Renal pelvis (tissue), 4 donors: ENCODE measurements around the gene PRRG3. TPM values are rescaled to one million over a fixed set of nuclear protein-coding genes. Genes with fewer than 3 reads are reported as not detected.

Experiments
- DNase-seq: peaks from one replicate; pipeline ENCODE4 v3.0.0-alpha.2; 2013
- polyA plus RNA-seq, 3 donors: library from polyadenylated mRNA; unstranded; fragments of 120-200 nt; gene quantifications; one replicate each; pipeline ENCODE4 v1.2.1, GENCODE V29; 2013; ENCODE audit not compliant: insufficient read length in 3 of 3

PRRG3 gene
- polyA plus RNA-seq, 3 donors = 6.8 to 10.4 (median 7.9) TPM

DNA sequence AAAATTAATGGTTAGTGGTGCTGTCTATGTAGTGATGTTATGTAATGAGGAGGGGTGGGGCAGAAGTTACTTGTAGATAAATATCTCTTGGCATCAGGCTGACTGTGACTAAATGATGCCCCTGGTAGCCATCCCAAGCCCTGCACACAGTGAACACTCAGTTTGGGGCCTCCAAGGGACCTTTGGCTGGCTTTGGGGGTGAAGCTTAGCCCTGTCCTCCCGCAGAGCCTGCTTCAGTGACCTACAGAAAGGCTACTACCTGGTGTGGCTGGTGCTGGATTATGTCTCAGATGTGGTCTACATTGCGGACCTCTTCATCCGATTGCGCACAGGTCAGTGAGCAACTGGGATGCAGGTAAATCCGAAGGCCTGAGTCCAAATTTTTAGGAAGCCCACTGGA, 47.1 kb downstream of the PRRG3 start:
- no peak for DNase-seq

DNA sequence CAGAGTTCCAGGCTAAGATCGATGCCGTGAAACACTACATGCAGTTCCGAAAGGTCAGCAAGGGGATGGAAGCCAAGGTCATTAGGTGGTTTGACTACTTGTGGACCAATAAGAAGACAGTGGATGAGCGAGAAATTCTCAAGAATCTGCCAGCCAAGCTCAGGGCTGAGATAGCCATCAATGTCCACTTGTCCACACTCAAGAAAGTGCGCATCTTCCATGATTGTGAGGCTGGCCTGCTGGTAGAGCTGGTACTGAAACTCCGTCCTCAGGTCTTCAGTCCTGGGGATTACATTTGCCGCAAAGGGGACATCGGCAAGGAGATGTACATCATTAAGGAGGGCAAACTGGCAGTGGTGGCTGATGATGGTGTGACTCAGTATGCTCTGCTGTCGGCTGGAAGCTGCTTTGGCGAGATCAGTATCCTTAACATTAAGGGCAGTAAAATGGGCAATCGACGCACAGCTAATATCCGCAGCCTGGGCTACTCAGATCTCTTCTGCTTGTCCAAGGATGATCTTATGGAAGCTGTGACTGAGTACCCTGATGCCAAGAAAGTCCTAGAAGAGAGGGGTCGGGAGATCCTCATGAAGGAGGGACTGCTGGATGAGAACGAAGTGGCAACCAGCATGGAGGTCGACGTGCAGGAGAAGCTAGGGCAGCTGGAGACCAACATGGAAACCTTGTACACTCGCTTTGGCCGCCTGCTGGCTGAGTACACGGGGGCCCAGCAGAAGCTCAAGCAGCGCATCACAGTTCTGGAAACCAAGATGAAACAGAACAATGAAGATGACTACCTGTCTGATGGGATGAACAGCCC, 48.6 kb downstream of the PRRG3 start:
- DNase-seq = no peak

DNA sequence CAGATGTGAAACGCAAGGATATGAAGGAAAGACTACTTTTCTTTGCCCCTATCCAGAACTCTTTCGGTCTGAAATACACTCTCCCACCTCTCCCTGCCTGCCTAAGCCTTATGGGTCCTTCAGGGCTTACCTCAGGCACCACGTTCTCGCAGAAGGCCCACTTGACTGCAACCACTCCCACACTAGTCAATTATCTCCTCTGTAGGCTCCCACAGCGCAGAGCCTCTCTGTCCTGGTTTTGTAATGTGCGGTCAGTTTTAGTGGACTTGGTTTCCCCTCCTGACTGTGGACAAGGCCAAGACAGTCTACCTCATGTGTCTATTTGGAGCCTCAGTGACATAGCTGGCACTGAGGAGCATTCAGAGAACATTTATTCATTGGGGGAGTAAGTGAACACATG, 50.4 kb downstream of the PRRG3 start:
- no peak for DNase-seq

DNA sequence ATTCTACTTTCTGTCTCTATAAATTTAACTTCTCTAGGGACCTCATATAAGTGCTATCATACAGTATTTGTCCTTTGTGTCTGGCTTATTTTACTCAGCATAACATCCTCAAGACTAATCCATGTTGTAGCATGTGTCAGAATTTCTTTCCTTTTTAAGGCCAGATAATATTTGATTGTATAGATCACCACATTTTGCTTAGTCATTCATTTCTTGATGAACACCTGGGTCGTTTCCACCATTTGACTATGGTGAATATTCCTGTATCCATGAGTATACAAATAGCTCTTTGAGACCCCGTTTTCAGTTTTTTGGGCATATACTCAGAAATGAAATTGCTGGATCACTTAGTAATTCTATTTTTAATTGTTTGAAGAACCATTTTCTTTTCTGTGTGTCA, 51.2 kb downstream of the PRRG3 start:
- no peak for DNase-seq

DNA sequence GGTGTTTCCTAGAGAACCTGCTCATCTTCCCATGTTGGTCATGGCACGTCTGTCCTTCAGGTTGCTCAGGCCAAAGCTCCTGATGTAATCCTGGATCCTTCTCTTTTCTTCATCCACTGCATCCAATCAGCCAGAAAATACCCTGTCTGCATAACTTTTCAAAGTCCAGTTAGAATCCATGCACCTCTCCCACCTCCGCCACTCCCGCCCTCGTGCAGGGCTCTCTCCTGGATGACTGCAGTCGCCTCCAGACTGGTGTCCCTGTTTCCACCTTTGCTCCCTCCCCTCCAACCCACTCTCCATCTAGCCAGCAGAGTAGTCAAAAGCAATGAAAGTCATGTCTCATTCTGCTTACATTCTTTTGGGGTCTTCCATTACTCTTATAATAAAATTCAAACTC, 55.3 kb downstream of the PRRG3 start:
- no peak for DNase-seq

DNA sequence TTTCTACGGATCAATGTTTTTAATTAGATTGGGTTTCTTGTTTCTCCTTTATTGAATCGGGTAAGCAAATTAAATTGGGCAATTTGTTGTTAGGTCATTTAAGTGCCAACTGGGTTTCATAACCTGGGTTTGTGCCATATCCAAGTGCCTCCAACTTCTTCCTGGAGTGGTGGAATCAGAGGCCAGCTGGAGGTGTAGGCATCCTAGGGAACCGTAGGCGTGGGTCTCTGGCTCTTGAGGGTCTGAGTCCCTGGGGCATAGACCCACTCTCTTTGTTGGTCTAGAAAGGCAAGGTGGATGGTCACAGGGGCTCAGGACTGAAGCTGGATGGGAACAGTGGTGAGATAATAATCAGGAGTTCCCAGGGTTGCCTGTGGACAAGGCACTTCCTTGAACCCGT, 57.6 kb downstream of the PRRG3 start:
- no peak for DNase-seq

DNA sequence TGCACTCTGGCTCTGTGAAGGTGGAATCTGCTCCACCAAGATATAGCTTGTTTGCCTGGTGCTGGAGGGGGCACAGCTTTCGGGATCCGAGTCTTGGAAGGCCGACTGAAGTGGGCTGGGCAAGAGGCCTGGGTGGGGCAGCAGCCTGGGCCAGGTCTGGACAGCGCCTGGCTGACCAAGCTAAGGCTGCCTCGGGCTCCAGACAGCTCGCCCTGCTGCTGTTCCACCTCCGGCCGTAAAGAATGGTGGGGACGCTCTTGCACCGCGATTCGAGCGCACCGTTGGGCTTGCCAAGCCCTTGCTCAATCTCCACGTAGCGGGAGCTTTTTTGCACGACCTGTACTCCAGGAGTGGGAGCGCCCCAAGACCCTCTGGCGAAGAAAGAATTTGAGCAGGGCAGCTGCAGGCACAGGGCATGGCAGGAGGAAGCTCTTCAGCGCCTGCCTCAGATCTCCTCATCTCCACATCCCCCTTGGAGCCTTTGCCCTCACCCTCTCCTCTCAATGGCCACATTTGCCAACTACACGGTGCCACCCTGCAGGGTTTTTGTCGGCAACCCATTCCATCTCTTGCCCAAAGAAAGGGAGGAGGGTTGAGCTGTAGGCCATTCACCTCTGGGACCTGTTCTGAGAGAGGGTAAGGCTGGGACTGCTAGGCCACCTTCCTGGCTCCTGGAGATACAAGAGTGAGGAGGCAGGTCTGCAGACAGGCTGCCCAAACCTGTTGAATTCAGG, 58.2 kb downstream of the PRRG3 start:
- DNase-seq = peak; percentile 15

DNA sequence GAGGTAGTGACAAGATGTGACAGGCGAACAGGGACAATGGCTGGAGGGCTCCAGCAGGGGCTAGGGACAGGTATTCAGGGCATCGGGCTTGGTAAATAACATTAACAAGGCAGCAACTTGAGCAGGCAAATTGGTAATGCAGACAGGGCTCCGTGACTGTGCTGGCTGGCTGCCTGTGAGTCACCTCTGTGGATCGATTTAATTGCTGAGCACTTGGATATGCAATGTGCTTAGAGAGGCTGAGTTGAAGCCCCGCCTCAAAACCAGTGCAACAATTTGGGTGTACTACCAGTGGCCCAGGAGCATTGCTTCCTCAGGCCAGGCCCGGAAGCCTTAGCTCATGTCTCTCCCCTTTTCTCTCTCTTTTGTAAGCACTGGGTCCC, 58.8 kb downstream of the PRRG3 start:
- no peak for DNase-seq

DNA sequence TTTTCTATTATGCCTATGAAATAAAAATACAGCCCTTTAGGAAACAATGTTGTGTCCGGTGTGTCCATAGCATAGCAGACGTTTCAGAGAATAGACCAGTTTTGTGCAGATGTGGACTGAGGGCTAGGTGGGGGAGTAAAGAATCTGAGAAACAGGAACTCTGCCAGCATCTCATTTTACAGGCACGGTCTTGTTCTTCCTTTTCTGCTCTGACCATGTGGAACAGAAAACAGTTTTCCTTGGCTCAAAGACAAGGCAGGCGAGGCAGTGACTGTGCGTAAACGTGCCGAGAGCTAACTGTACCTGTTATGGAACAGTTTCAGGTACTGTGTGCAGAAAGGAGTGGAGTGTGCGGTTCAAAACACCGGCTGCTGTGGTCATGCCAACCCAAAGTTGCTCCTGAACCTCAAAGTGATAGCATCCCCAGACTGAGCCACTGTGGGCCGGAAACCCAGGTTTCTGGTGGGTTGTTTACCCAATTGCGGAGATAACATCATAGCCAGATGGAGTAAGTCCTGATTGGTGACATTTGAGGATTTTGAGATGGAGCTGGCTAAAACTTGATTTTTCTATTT, 59.5 kb downstream of the PRRG3 start:
- peak; percentile 21 for DNase-seq

Other genes starting within 250 kb of the PRRG3 start
- gene PASD1, start 131.8 kb upstream of the PRRG3 start, polyA plus RNA-seq = not detected
- gene FATE1, start 20.6 kb downstream of the PRRG3 start, polyA plus RNA-seq = under 1 TPM in 1 of 3 donors, not detected in 2; 0.16 TPM
- gene CNGA2, start 39.3 kb downstream of the PRRG3 start, polyA plus RNA-seq = not detected
- not detected for gene MAGEA4, start 217.4 kb downstream of the PRRG3 start, polyA plus RNA-seq